ENCODE data around the gene RNF141.

Gene RNF141

GRCh38 chr11:10483174-10483573 is 57.8 kb downstream of the RNF141 start:
- DNase-seq (ENCODE audit: low read depth in 2 of 2, low spot score in 1 of 2) = no peak

- no peak for DNase-seq (ENCODE audit: low read depth in 2 of 2, low spot score in 1 of 2)
Measured at GRCh38 chr11:10481560-10482349, 59.2 kb downstream of the RNF141 start.

- DNase-seq (ENCODE audit: low read depth in 2 of 2, low spot score in 1 of 2) = no peak
Measured at GRCh38 chr11:10480760-10481159, 60.2 kb downstream of the RNF141 start.

- no peak for DNase-seq (ENCODE audit: low read depth in 2 of 2, low spot score in 1 of 2)
Measured at GRCh38 chr11:10480026-10480425, 61.0 kb downstream of the RNF141 start.

GRCh38 chr11:10478574-10479550 is 62.1 kb downstream of the RNF141 start:
- no peak for DNase-seq (ENCODE audit: low read depth in 2 of 2, low spot score in 1 of 2)

GRCh38 chr11:10478066-10478465 is 62.9 kb downstream of the RNF141 start:
- no peak for DNase-seq (ENCODE audit: low read depth in 2 of 2, low spot score in 1 of 2)

GRCh38 chr11:10477690-10478046 is 63.3 kb downstream of the RNF141 start:
- DNase-seq (ENCODE audit: low read depth in 2 of 2, low spot score in 1 of 2) = no peak

- no peak for DNase-seq (ENCODE audit: low read depth in 2 of 2, low spot score in 1 of 2)
Measured at GRCh38 chr11:10476927-10477689, 63.9 kb downstream of the RNF141 start.

GRCh38 chr11:10476342-10476741 is 64.6 kb downstream of the RNF141 start:
- DNase-seq (ENCODE audit: low read depth in 2 of 2, low spot score in 1 of 2) = no peak

- no peak for DNase-seq (ENCODE audit: low read depth in 2 of 2, low spot score in 1 of 2)
Measured at GRCh38 chr11:10474551-10474950, 66.4 kb downstream of the RNF141 start.

- DNase-seq (ENCODE audit: low read depth in 2 of 2, low spot score in 1 of 2) = no peak
Measured at GRCh38 chr11:10473371-10473770, 67.6 kb downstream of the RNF141 start.

- no peak for DNase-seq (ENCODE audit: low read depth in 2 of 2, low spot score in 1 of 2)
Measured at GRCh38 chr11:10462746-10463300, 78.2 kb downstream of the RNF141 start.
